Stimulated activated CD4-positive, alpha-beta T cell treated with anti-CD3 and anti-CD28 coated beads, TNF-alpha, amount 100 ng/mL, for 1 hour (primary cell): ENCODE results near the gene PDHA1.

Experiments
- DNase-seq, 3 donors: peaks; one replicate each; pipeline ENCODE4 v3.0.0-alpha.2; 2020; ENCODE audit warnings: low read depth in 3 of 3, low spot score in 1 of 3

The PDHA1 gene

GRCh38 chrX:19373351-19373891, 29.7 kb downstream of the PDHA1 start:
- DNase-seq, result no peak

GRCh38 chrX:19375546-19375945, 31.8 kb downstream of the PDHA1 start:
- no peak for DNase-seq

GRCh38 chrX:19377799-19378198, 34.1 kb downstream of the PDHA1 start:
- no peak for DNase-seq

GRCh38 chrX:19381326-19381725, 37.6 kb downstream of the PDHA1 start:
- no peak for DNase-seq

- DNase-seq, result peak in 2 of 3 donors; percentile 13 to 26
Observed at GRCh38 chrX:19382555-19383145, 38.9 kb downstream of the PDHA1 start.

- no peak for DNase-seq
Observed at GRCh38 chrX:19386679-19387078, 43.0 kb downstream of the PDHA1 start.

- DNase-seq, result no peak
Observed at GRCh38 chrX:19388064-19388679, 44.4 kb downstream of the PDHA1 start.

GRCh38 chrX:19388741-19389140, 45.0 kb downstream of the PDHA1 start:
- no peak for DNase-seq

GRCh38 chrX:19389227-19389845, 45.6 kb downstream of the PDHA1 start:
- no peak for DNase-seq

GRCh38 chrX:19392078-19392477, 48.4 kb downstream of the PDHA1 start:
- no peak for DNase-seq

- no peak for DNase-seq
Observed at GRCh38 chrX:19392703-19393102, 49.0 kb downstream of the PDHA1 start.

GRCh38 chrX:19403696-19404095, 60.0 kb downstream of the PDHA1 start:
- DNase-seq, result no peak

GRCh38 chrX:19410259-19410658, 66.5 kb downstream of the PDHA1 start:
- DNase-seq, result no peak
